Left colon (tissue), 2 donors: Measurements from ENCODE around the gene FGF11. TPM values are rescaled to one million over a fixed set of nuclear protein-coding genes. Genes with fewer than 3 reads are reported as not detected.

ENCODE experiments used
- ATAC-seq: fragments of 200-7000 bp; cut with Tn5 transposase; one replicate; pipeline ENCODE4 v1.9.1; 2020; ENCODE audit warnings: mild to moderate bottlenecking, moderate library complexity
- DNase-seq, 2 donors: peaks; one replicate each; pipeline ENCODE4 v3.0.0-alpha.2; 2020
- intact Hi-C, 2 donors: fragments of 100-400 bp; cut with DNase I in 1 of 2; cut with micrococcal nuclease in 1 of 2; formaldehyde crosslinking; loops; one replicate each; pipeline versions ENCODE4 v1.11.2 to v1.14.0; 2022; cut with DNase I, micrococcal nuclease
- total RNA-seq, 2 donors: library from RNA; stranded (reverse); fragmentation: NEBNext Ultra II Directional; extraction: Animal tissue kit (Norgen Biotek cat#: 25700); gene quantifications; one replicate each; pipeline ENCODE4 v1.2.1, GENCODE V29; 2021
- donor health status: DM: no; HTN: no; CAD: no.
- donor health status: DM: yes; HTN: yes; CAD: no.

The FGF11 gene
- total RNA-seq, 2 donors from 2014 or later = 1.2 to 2.3 TPM

DNA sequence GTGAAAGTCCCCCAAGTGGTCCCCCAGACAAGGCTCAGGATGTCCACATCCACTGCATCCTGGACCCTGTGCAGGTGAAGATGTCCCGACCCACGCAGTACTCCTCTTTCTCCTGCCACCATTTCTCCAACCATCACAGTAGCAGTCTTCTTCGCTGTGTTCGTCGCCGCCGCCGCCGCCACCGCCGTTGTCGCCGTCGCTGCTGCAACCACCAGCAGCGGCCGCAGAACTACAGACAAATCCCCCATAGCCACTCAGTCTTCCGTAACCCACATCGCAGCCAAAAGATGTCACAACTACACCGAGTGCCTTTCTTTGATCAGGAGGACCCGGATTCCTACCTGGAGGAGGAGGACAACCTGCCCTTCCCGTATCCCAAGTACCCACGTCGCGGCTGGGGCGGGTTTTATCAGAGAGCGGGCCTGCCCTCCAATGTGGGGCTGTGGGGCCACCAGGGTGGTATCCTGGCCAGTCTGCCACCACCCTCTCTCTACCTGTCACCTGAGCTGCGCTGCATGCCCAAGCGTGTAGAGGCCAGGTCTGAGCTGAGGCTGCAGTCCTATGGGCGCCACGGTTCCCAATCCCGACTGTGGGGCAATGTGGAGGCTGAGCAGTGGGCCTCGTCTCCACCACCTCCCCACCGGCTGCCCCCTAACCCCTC lies 13.0 kb upstream of the FGF11 start:
- intact Hi-C loops = no loop called here
- DNase-seq (no peak), ATAC-seq (no peak)

GRCh38 chr17:7426896-7427489 lies 12.3 kb upstream of the FGF11 start:
- DNase-seq = no peak
- intact Hi-C loops = no loop called here
- ATAC-seq = no peak

DNA sequence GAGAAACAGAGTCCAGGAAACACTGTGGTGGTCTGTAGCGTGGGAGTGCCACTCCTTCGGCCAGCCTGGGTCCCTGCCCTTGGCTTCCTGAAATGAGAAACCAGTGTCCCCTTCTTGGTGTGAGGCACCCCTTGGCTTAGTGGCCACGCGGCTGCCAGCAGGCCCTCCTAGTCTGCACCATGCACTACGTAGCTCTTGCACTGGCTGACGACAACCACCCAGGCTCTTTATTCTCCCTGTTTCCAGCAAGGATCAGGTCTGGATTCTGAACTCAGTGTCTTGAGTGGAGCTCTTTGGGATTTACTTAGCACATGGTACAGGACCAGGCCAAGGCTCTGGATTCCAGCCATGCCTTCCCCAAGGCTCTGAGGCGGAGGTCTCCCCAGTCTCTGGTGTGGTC lies 11.8 kb upstream of the FGF11 start:
- intact Hi-C loops = no loop called here
- DNase-seq (no peak), ATAC-seq (no peak)

DNA sequence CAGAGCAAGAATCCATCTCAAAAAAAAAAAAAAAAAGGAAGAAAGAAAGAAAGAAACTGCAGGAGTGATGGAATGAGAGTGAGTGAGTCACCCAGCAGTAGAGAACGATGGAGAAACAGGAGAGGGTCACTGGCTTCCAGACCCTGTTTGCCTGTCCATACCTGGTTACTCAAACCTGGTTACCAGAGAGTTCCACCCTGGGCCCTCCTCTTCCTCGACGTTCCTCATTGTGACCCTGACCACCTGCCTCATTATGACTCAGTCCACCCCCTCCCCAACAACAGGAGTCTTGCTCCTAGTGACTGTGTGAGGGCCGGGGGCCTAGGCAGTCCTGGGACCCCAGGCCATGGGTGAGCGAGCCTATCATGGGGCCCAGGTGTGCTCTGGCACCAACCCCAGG lies 10.8 kb upstream of the FGF11 start, which contains the start of gene SPEM3:
SPEM3 (plus strand) TSS at position 301 of the 400 bp plus-strand sequence; CDS start at position 347, 46 bp downstream.
- ATAC-seq (no peak), DNase-seq (no peak)
- intact Hi-C loops = no loop called here

DNA sequence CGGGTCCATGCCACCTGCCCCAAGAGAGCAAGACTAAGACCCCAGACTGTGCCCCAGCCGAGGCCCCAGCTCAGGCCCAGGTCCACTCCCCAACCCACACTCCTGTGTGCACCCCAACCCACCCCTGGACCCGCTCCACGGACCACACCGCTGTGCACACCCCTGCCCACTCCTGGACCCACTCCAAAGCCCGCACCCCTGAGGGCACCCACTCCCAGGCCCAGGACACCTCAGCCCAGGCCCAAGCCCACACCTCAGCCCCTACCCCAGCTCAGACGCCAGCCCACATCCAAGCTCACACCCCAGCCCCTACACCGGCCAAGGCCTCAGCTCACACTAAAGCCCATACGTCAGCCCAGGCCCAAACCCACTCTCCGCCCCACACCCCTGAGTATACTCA lies 9.6 kb upstream of the FGF11 start:
- intact Hi-C loops = loop anchor here in 1 of 2 donors (10.0 kb wide), 1 partner anchor 75 kb away; the partner anchor contains the start of genes KCTD11 and TMEM95
- ATAC-seq (no peak), DNase-seq (no peak)

DNA sequence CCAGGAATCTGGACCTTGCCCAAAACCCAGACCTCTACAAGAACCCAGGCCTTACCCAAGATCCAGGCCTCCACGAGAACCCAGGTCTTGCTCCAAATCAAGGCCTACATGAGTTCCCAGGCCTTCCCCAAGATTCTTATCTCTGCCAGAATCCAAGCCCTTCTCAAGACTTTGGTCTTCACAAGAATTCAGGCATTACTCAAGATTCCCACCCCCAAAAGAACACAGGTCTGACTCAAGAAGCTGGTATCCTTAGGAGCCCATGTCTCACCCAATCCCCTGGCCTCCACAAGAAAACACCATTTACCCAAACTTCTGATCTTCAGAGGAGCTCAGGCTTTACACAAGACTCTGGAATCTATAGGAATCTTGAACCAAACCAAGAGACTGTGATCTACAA lies 8.1 kb upstream of the FGF11 start:
- no peak for DNase-seq
- ATAC-seq = no peak
- intact Hi-C loops = loop anchor here in 1 of 2 donors (10.0 kb wide), 1 partner anchor 76 kb away; the partner anchor contains the start of genes KCTD11 and TMEM95

DNA sequence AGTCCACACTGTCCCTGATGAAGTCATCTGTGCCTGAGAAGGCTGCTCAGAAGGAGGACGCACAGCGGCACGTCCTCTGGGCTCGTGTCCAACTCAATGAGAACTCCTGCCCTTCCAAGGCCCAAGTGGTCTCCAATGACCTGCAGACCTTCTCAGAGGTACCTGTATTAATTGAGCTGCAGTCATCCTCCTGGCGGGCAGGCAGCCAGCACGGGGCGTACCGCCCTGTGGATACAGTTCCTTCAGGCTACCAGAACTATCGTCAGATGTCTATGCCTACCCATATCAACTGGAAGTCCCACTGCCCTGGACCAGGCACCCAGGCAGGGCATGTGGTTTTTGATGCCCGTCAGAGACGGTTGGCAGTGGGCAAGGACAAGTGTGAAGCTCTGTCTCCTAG lies 7.0 kb upstream of the FGF11 start:
- no peak for DNase-seq
- intact Hi-C loops = loop anchor here in 1 of 2 donors (10.0 kb wide), 1 partner anchor 77 kb away; the partner anchor contains the start of genes KCTD11 and TMEM95
- ATAC-seq = no peak

- DNase-seq (peak; percentile 61 to 75), ATAC-seq (peak; percentile 43)
- intact Hi-C loops = loop anchor here in 1 of 2 donors (10.0 kb wide), 1 partner anchor 81 kb away; the partner anchor contains the start of genes KCTD11 and TMEM95
Measured at GRCh38 chr17:7435676-7436555, 3.4 kb upstream of the FGF11 start.

DNA sequence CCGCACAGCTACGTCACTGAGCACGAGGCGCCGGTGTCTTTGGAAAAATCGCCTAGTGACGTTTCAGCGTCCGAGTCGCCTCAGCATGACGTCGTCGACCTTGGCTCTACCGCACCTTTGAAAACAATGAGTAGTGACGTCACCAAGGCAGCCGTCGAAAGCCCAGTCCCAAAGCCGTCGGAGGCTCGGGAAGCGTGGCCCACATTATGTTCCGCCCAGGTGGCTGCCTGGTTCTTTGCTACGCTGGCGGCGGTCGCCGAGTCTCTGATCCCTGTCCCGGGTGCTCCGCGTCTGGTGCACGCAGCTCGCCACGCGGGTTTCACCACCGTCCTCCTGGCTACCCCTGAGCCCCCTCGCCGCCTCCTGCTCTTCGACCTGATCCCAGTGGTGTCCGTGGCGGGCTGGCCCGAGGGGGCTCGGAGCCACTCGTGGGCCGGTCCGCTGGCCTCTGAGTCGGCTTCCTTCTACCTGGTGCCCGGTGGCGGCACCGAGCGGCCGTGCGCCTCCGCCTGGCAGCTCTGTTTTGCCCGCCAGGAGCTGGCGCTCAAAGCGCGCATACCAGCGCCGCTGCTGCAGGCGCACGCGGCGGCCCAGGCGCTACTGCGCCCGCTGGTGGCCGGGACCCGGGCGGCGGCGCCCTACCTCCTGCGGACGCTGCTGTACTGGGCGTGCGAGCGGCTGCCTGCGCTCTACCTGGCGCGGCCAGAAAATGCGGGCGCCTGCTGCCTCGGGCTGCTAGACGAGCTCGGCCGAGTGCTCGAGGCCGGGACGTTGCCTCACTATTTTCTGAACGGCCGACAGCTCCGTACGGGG lies 2.5 kb upstream of the FGF11 start:
- intact Hi-C loops = loop anchor here in 1 of 2 donors (10.0 kb wide), 1 partner anchor 82 kb away; the partner anchor contains the start of genes KCTD11 and TMEM95
- DNase-seq (peak; percentile 74 to 87), ATAC-seq (peak; percentile 72)

DNA sequence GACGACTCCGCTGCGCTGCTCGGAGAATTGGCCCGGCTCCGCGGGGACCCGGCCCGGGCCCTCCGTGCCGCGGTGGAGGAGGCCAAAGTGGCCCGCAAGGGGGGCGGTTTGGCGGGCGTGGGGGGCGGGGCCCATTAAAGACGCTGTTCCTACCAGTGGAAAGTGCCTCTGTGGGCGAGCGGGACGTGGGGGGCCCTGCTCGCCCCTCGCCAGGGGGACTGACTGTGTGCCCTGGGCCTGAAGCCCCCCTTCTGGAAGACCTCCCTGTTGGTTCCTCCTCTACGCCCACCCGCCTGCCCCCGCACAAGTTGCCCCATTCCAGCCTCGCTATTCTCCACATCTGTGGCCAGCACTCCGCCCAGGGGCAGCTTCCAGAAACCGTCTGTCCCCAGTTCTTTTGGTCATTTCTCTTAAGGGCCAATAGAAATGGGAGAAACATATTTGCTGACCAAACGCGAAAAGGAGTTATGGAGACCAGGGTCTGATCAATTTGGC lies 1.9 kb upstream of the FGF11 start:
- intact Hi-C loops = loop anchor here in 1 of 2 donors (10.0 kb wide), 1 partner anchor 83 kb away; the partner anchor contains the start of genes KCTD11 and TMEM95
- ATAC-seq = no peak
- no peak for DNase-seq

GRCh38 chr17:7437950-7438614 lies 1.2 kb upstream of the FGF11 start:
- intact Hi-C loops = loop anchor here in 1 of 2 donors (10.0 kb wide), 1 partner anchor 83 kb away; the partner anchor contains the start of genes KCTD11 and TMEM95
- ATAC-seq (no peak), DNase-seq (peak; percentile 54 to 66)

GRCh38 chr17:7438656-7439460 lies 454 bp upstream of the FGF11 start:
- DNase-seq (no peak), ATAC-seq (no peak)
- intact Hi-C loops = loop anchor here in 1 of 2 donors (10.0 kb wide), 1 partner anchor 84 kb away; the partner anchor contains the start of genes KCTD11 and TMEM95

DNA sequence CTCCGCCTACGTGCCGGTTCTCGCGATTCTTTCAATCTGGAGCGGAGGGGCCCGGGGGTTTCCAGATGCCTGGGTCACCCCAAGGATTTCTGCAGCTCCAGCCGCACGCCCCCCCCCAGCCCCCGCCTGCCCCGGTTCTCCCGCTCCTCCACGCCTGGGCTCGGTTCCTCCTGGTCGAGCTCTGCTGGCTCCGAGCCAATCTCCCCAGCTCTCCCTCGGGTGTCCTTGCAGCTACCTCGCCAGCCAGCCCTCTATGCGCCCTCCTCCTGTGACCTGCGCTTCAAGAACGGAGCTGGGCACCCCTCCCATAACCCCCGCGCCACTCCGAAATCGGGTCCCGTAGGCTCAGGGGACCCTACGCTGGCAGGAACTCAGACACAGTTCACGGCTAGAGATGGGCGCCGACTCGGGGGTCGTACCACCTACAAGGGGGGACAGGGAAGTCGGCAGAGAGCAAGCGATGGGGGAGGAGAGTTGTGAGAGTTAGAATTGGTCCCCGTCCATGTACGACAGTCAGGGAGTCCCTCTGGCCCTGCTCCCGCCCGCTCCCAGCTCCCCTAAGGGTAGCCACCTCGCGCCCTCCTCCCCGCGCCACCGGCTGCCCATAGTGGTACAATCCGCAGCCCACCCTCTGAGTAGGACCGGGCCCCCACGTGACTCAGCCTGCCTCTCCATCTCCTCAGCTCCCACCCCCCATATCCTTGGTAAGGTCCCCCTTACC lies 961 bp downstream of the FGF11 start:
- ATAC-seq = no peak
- intact Hi-C loops = no loop called here
- DNase-seq = peak; percentile 60 to 68

DNA sequence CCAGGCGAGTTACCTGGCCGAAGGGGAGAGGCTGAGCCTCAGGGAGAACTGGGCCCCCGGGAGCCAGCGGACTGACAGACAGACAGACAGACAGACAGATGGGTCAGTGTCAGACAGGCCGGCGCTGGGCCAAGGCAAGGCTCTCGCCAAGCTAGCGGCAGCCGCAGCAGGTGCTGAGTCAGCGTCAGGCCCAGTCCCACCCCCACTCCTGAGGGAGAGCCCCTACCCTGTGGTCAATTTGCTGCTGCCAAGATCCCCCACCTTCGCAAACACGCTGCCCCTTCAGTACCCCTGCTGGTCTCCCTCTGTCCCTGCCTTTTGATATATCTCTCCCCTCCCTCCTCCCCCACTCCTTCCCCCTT lies 1.5 kb downstream of the FGF11 start:
- DNase-seq (peak in 1 of 2 donors; percentile 27), ATAC-seq (no peak)
- intact Hi-C loops = no loop called here

DNA sequence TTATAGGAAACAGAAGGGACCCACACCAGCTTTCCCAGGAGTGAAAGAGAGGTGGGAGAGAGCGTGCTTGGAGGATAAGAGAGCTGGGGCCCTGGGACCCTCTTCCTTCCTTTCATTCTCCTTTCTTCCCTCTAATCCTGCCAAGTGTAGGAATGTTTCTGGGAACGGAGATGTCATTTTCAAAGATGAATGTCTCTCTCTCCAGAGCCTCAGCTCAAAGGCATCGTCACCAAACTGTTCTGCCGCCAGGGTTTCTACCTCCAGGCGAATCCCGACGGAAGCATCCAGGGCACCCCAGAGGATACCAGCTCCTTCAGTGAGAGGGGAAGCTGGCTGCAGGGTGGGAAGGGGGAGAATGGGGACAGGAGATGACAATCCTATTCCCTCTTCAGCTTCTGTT lies 2.0 kb downstream of the FGF11 start:
- DNase-seq = no peak
- no peak for ATAC-seq
- intact Hi-C loops = no loop called here

- DNase-seq = no peak
- no peak for ATAC-seq
- intact Hi-C loops = no loop called here
Measured at GRCh38 chr17:7442142-7442541, 2.8 kb downstream of the FGF11 start.
